C4-2B (cell line): ENCODE results near the gene MS4A1.

ENCODE experiments used
- ZFX ChIP-seq: fragments of 450-650 bp; IDR thresholded peaks from 2 replicates; pipeline ENCODE4 v1.6.1; 2017
- TF ChIP-seq, protein P1 (sequence below): fragments of 450-650 bp; conservative IDR thresholded peaks from 2 replicates; pipeline ENCODE4 v1.5.1; 2017; ENCODE audit warnings: mild to moderate bottlenecking

DNA sequence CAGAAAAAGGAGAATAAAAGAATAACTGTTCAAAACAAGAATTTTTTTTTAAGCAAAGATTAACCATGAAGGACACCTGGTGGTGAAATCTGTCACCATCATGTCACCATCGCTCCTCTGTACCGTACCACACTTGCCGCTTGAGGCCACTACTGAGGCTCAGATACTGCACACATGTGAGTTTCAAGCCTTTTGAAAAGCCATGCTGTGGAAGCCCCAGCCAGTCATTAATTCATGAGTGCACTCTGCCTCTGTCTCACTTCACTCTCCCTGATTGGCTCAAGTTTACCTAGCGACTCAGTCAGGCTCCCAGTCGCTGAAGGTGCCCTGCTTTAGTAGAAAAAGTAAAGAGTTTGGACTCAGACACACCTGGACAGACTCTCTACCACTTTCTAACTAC lies 30.3 kb downstream of the MS4A1 start:
- TF ChIP-seq, protein P1, sequence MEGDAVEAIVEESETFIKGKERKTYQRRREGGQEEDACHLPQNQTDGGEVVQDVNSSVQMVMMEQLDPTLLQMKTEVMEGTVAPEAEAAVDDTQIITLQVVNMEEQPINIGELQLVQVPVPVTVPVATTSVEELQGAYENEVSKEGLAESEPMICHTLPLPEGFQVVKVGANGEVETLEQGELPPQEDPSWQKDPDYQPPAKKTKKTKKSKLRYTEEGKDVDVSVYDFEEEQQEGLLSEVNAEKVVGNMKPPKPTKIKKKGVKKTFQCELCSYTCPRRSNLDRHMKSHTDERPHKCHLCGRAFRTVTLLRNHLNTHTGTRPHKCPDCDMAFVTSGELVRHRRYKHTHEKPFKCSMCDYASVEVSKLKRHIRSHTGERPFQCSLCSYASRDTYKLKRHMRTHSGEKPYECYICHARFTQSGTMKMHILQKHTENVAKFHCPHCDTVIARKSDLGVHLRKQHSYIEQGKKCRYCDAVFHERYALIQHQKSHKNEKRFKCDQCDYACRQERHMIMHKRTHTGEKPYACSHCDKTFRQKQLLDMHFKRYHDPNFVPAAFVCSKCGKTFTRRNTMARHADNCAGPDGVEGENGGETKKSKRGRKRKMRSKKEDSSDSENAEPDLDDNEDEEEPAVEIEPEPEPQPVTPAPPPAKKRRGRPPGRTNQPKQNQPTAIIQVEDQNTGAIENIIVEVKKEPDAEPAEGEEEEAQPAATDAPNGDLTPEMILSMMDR: peak; percentile 93
- TF ChIP-seq ZFX: no peak
